Progenitor cell of endocrine pancreas (in vitro differentiated cells): ENCODE results near the gene ATP10B. TPM values are rescaled to one million over a fixed set of nuclear protein-coding genes. Genes with fewer than 3 reads are reported as not detected.

Experiments used
- DNase-seq: peaks from one replicate; pipeline ENCODE4 v3.0.0; 2021; ENCODE audit warnings: low spot score; ENCODE audit not compliant: unreplicated experiment
- H3K27ac Mint-ChIP-seq: 2 replicates; pipeline ENCODE4 v1.8.0; 2021; ENCODE audit warnings: mild to moderate bottlenecking, moderate library complexity, mixed read lengths
- H3K27me3 Mint-ChIP-seq: 2 replicates; pipeline ENCODE4 v1.8.0; 2021; ENCODE audit warnings: mixed read lengths
- H3K36me3 Mint-ChIP-seq: 2 replicates; pipeline ENCODE4 v1.8.0; 2022; ENCODE audit warnings: mixed read lengths; ENCODE audit not compliant: insufficient read depth
- H3K4me1 Mint-ChIP-seq: 2 replicates; pipeline ENCODE4 v1.8.0; 2021; ENCODE audit warnings: low read depth, mixed read lengths
- H3K4me3 Mint-ChIP-seq: 2 replicates; pipeline ENCODE4 v1.8.0; 2021; ENCODE audit warnings: low read depth, mild to moderate bottlenecking, moderate library complexity, mixed read lengths
- H3K9me3 Mint-ChIP-seq: 2 replicates; pipeline ENCODE4 v1.8.0; 2021; ENCODE audit warnings: low read depth, mixed read lengths
- total RNA-seq: library from RNA; stranded (reverse); gene quantifications from 2 replicates; pipeline ENCODE4 v1.2.1, GENCODE V29; 2021
- TF ChIP-seq, protein P1 (sequence below): fragments of 200-600 bp; sonication (generic); IDR thresholded peaks from one replicate; pipeline ENCODE4 v1.5.0; 2021; ENCODE audit warnings: antibody characterized with exemption, mild to moderate bottlenecking; ENCODE audit not compliant: unreplicated experiment

Gene ATP10B
- total RNA-seq, 1 donor from 2014 or later: 1.7 TPM

DNA sequence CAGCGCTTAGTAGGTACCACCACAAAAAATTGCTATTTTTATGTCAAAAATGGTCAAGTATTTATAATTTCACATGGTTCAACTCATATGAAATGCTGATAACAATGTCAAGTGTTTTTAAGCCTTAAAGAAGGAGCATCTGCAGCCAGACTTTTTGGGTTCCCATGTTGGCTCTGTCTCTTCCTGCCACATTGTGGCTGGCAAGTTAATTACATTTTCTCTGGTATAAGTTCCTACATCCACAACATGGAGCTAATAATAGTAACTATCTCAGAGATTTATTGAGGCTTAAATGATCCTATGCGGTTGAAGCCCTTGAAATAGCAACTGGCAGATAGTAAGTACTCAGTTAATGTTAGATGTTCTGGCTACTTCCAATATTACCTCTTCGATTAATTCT lies 5.4 kb downstream of the ATP10B start:
- Mint-ChIP-seq H3K4me1 (no peaks in the 10 kb centered on the region), H3K9me3 (no peaks in the 10 kb centered on the region), H3K36me3 (no peaks in the 10 kb centered on the region)

DNA sequence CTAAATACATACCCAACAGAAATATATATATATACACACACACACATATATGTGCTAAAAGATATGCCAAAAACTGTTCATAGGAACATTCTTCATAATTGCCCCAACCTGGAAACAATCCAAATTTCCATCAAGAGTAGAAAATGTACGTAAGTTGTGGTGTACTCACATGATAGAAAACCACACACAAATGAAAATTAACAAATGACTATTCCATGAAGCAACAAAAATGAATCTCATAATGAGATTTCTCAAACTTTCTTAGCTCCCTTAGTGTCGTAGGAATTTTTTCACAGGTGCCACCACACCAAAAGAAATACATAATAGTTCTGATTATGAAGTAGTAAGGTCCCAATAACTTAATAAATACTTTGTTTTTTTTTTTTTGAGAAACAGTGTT lies 7.8 kb downstream of the ATP10B start:
- DNase-seq: no peak
- H3K27me3 Mint-ChIP-seq: no peaks in the 10 kb centered on the region
- no peak overlapping the region for H3K4me3 Mint-ChIP-seq
- no peak overlapping the region for H3K27ac Mint-ChIP-seq
- TF ChIP-seq, protein P1, sequence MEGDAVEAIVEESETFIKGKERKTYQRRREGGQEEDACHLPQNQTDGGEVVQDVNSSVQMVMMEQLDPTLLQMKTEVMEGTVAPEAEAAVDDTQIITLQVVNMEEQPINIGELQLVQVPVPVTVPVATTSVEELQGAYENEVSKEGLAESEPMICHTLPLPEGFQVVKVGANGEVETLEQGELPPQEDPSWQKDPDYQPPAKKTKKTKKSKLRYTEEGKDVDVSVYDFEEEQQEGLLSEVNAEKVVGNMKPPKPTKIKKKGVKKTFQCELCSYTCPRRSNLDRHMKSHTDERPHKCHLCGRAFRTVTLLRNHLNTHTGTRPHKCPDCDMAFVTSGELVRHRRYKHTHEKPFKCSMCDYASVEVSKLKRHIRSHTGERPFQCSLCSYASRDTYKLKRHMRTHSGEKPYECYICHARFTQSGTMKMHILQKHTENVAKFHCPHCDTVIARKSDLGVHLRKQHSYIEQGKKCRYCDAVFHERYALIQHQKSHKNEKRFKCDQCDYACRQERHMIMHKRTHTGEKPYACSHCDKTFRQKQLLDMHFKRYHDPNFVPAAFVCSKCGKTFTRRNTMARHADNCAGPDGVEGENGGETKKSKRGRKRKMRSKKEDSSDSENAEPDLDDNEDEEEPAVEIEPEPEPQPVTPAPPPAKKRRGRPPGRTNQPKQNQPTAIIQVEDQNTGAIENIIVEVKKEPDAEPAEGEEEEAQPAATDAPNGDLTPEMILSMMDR: no peak
- H3K9me3 Mint-ChIP-seq: no peaks in the 10 kb centered on the region
- no peaks in the 10 kb centered on the region for H3K4me1 Mint-ChIP-seq
- H3K36me3 Mint-ChIP-seq: no peaks in the 10 kb centered on the region

More for the DNA sequence above, 5.4 kb downstream of the ATP10B start:
- TF ChIP-seq, protein P1: no peak
- Mint-ChIP-seq H3K27me3 (no peaks in the 10 kb centered on the region), H3K4me3 (no peak overlapping the region), H3K27ac (no peak overlapping the region)
- no peak for DNase-seq

DNA sequence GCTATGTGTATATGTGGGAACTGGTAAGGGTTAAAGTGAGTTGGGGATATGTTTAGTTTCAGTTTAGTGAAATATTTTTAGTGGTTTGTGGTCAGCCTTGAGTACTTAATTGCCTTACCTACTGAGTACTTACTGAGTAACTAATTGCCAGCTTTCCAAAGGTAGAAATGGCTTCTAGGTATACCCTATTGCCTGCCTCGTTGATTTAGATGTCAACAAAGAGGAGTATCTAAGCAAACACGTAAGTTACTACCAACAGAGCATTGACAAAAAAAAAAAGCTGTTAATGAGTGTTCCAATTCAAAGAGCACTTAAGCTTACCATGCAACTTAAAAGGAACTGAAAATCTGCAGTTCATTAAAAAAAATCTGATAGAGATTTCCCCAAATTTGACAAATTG lies 8.8 kb downstream of the ATP10B start:
- Mint-ChIP-seq H3K27me3 (no peaks in the 10 kb centered on the region), H3K4me3 (no peak overlapping the region), H3K4me1 (no peaks in the 10 kb centered on the region), H3K9me3 (no peaks in the 10 kb centered on the region), H3K36me3 (no peaks in the 10 kb centered on the region), H3K27ac (no peak overlapping the region)
- TF ChIP-seq, protein P1: no peak
- no peak for DNase-seq

DNA sequence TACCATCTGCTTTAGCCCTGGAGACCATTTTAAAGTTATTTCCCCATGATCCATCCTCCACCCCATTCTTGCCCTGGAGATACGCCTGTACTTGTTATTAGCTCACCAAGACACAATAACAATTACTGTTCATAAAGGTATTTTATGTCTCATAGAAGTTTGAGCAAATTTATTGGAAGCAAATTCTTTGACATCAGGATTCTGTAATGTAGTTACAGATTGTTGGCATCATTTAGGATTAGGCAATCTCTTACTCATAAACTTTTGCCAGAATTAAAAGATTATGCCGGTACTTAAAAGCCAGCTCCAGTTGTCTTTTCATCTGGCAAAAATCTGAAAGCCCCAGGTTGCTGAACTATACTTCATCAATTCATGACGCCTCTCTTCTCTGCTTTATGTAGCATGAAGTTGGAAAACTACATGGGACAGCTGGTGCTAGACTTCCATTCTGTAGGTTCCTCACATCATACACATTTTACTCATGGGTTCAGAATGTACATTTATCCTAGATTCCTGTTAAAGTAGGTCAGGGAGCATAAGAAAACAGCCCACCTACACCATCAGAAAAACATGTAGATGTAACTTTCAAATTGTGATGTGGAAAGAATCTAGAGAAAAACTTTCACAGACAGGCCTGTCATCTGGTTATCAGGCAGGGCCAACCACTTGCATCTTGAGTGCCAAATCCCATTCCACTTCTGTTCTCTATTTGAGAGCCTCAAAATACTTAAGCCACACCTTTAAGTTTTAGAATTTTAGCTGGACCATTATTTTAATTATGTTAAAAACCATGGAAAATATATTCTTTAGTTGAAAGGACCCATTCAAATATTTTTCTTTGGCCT lies 14.0 kb downstream of the ATP10B start:
- Mint-ChIP-seq H3K27ac (no peak overlapping the region), H3K4me1 (peaks cover 7% of the 10 kb centered on the region), H3K27me3 (no peaks in the 10 kb centered on the region), H3K4me3 (no peak overlapping the region), H3K9me3 (peaks cover 1% of the 10 kb centered on the region), H3K36me3 (no peaks in the 10 kb centered on the region)
- DNase-seq: no peak
- TF ChIP-seq, protein P1: no peak

DNA sequence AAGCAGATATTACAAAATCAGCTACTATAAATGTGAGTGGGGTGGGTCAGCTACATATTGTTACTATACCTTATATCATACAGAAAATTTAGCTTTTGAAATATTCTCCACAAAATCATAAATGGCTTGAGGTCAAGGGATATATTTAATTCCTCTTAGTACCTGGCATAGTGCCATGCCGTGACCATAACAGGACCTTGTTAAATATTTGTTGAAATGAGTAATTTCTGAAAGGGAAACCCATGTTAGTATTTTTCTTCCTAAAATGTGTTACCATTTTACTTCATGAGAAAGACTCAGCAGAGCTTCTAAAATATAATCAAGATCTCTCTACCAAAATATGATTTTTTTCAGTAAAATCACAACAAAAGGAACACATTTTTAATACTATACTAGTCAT lies 14.8 kb downstream of the ATP10B start:
- Mint-ChIP-seq H3K36me3 (peaks cover 1% of the 10 kb centered on the region), H3K4me3 (no peak overlapping the region), H3K9me3 (peaks cover 6% of the 10 kb centered on the region), H3K27ac (no peak overlapping the region), H3K4me1 (peaks cover 7% of the 10 kb centered on the region), H3K27me3 (no peaks in the 10 kb centered on the region)
- TF ChIP-seq, protein P1: no peak
- no peak for DNase-seq
